ENCODE measurements around the gene TPGS1. TPM values are rescaled to one million over a fixed set of nuclear protein-coding genes. Genes with fewer than 3 reads are reported as not detected.

TPGS1 gene
- total RNA-seq, 4 donors from 2014 or later: 10.8 to 23.3 (median 20.9) TPM

DNA sequence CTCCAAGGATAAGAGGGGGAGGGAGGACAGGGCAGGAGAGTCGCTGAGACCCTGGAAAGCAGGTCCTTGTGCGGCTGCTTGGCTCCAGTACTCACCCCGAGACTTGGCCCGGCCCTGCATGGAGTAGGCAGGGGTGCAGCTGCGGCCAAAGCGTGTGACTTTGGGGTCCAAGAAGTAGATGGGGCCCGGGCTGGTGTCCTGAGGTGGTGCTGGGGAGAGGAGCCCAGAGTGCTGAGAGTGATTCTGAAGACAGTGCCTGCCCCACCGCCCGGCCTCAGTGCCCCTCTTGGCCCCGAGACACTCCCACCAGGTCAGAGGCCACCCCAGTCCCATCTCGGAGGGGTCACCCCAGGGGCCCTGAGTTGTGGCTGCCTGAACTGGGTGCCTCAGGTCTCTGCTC lies 39.7 kb upstream of the TPGS1 start:
- 82% methylated on average over 5 of the region's 11 CpGs for WGBS
- H3K27me3 ChIP-seq: no peaks in the 10 kb centered on the region

DNA sequence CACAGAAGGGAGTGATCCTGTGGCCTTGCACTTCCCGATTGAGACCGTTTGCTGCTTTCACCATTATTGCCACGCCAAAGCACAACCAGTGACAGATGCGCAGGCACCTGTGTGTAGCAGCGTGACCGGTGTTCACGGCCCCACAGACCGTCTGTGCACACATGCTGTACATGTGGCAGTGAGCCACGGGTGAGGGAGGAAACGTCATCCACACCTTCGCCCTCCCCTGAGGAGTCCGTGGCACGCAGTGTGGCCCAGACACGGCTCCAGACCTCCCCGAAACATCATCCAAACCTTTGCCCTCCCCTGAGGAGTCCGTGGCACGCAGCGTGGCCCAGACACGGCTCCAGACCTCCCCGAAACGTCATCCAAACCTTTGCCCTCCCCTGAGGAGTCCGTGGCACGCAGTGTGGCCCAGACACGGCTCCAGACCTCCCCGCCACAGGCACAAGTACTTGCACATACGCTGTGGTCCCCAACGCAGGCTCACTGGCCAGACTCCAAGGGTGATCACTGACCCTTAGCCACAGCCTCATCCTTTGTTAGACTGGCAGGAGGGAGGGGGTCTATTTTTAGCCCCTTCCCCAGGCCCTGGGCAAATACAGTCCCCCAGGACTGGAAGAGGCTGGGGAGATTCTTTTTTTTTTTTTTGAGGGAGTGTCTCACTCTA lies 38.6 kb upstream of the TPGS1 start:
- no peaks in the 10 kb centered on the region for H3K27me3 ChIP-seq
- no peaks in the 10 kb centered on the region for H3K9me3 ChIP-seq
- H3K4me3 ChIP-seq: no peak overlapping the region
- H3K27ac ChIP-seq: no peak overlapping the region
- 81% methylated on average over 19 of the region's 27 CpGs for WGBS
- no peaks in the 10 kb centered on the region for H3K36me3 ChIP-seq
- no peak for TF ChIP-seq POLR2A (IDR thresholded peaks at IDR 0.05)
- no peak for DNase-seq (ENCODE audit: low spot score in 2 of 2)
- H3K4me1 ChIP-seq: no peaks in the 10 kb centered on the region

More for the DNA sequence above, 39.7 kb upstream of the TPGS1 start:
- H3K36me3 ChIP-seq: no peaks in the 10 kb centered on the region
- TF ChIP-seq POLR2AphosphoS5 (IDR thresholded peaks at IDR 0.05) (no peak), EP300 (IDR thresholded peaks at IDR 0.05) (no peak), POLR2A (IDR thresholded peaks at IDR 0.05) (no peak)
- TF ChIP-seq, protein P1, sequence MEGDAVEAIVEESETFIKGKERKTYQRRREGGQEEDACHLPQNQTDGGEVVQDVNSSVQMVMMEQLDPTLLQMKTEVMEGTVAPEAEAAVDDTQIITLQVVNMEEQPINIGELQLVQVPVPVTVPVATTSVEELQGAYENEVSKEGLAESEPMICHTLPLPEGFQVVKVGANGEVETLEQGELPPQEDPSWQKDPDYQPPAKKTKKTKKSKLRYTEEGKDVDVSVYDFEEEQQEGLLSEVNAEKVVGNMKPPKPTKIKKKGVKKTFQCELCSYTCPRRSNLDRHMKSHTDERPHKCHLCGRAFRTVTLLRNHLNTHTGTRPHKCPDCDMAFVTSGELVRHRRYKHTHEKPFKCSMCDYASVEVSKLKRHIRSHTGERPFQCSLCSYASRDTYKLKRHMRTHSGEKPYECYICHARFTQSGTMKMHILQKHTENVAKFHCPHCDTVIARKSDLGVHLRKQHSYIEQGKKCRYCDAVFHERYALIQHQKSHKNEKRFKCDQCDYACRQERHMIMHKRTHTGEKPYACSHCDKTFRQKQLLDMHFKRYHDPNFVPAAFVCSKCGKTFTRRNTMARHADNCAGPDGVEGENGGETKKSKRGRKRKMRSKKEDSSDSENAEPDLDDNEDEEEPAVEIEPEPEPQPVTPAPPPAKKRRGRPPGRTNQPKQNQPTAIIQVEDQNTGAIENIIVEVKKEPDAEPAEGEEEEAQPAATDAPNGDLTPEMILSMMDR (IDR thresholded peaks at IDR 0.05): no peak
- no peak overlapping the region for H3K4me3 ChIP-seq
- H3K4me1 ChIP-seq: no peaks in the 10 kb centered on the region
- no peak overlapping the region for H3K27ac ChIP-seq
- H3K9me3 ChIP-seq: no peaks in the 10 kb centered on the region
- no peak for DNase-seq (ENCODE audit: low spot score in 2 of 2)

DNA sequence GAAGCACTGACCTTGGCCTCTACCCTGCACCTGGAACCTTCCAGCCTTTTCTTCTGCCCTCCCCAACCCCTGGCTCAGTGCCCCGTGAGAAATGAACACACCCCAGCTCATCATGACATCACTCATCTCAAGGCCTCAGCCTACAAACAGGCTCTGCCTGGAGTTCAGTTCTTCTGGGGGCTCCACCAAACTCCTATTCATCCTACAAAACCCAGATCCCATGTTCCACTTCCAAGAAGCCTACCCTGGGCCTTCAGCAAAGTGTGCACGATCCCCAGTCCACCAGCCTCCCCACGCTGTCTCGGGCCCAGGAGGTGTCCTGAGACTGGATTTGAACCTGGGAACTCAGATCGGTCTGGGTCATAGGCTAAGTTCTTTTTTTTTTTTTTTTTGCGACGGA lies 37.5 kb upstream of the TPGS1 start:
- Histone ChIP-seq H3K9me3 (no peaks in the 10 kb centered on the region), H3K27me3 (peaks cover 10% of the 10 kb centered on the region), H3K4me3 (no peak overlapping the region), H3K36me3 (no peaks in the 10 kb centered on the region), H3K27ac (no peak overlapping the region), H3K4me1 (no peaks in the 10 kb centered on the region)
- no peak for TF ChIP-seq POLR2AphosphoS5 (IDR thresholded peaks at IDR 0.05)
- TF ChIP-seq EP300 (IDR thresholded peaks at IDR 0.05): no peak
- DNase-seq (ENCODE audit: low spot score in 2 of 2): no peak
- WGBS: 79% methylated on average over 7 of the region's 7 CpGs

DNA sequence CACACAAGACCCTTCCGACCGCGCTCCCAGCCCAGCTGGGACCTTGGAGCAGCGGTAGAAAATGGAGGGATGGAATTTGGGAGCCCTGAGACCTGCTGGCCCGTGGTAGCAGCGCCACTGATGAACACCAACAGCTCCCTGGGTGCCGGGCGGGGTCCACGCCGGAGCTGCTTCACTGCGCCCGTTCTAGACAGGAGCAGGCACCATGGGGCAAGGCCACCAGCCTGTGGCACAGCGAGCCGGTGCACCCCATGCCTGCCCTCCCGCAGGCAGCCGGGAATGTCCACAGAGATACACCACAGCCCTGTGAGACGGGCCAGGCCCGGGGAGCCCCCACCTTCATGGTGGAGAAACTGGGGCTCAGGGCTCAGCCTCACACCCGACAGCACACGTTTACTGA lies 36.6 kb upstream of the TPGS1 start:
- no peaks in the 10 kb centered on the region for H3K9me3 ChIP-seq
- no peak overlapping the region for H3K27ac ChIP-seq
- no peaks in the 10 kb centered on the region for H3K36me3 ChIP-seq
- TF ChIP-seq EP300 (IDR thresholded peaks at IDR 0.05) (no peak), POLR2A (IDR thresholded peaks at IDR 0.05) (no peak), POLR2AphosphoS5 (IDR thresholded peaks at IDR 0.05) (no peak)
- TF ChIP-seq, protein P1 (IDR thresholded peaks at IDR 0.05): no peak
- no peak overlapping the region for H3K4me3 ChIP-seq
- DNase-seq (ENCODE audit: low spot score in 2 of 2): no peak
- H3K4me1 ChIP-seq: no peaks in the 10 kb centered on the region
- H3K27me3 ChIP-seq: peaks cover 11% of the 10 kb centered on the region
- WGBS: 83% methylated on average over 18 of the region's 20 CpGs

DNA sequence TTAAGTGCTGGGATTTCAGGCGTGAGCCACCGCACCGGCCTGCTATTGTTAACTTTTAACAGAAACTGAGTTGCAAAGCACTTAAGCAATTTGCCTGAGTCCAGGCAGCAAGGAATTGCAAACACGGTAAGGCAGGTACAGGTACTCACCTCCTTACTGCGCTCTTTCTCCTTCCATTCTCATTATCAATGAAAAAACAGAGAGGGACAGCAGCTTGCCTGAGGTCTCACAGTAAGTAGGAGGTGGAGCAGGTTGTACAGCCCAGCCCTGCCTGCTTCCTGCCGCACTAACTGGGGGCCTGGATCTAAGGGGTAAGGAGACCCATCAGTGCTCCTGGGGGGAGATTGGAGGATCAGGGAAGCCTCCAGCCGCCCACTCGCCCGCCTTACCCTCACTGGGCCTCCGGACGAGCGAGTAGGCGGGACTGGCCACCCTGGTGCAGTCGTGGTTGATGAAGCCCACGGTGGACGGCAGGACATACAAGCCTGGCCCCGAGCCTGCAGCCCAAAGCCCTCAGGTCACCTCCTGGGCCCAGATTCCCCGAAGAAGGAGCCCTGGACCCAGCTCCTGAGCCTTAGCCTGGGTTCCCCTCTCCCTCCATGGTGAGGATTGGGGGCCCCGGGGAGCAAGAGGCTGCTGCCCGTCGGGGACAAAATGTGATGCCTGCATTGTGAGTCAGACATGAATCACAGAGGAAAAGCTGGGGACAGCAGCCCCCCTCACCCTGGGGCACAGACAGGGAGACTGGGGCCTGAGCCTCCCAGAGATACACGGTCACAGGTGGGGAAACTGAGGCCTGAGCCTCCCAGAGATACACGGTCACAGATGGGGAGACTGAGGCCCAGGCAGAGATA lies 35.1 kb upstream of the TPGS1 start:
- peaks cover 11% of the 10 kb centered on the region for H3K27me3 ChIP-seq
- H3K4me1 ChIP-seq: no peaks in the 10 kb centered on the region
- H3K4me3 ChIP-seq: no peak overlapping the region
- H3K36me3 ChIP-seq: no peaks in the 10 kb centered on the region
- TF ChIP-seq, protein P1 (IDR thresholded peaks at IDR 0.05): no peak
- TF ChIP-seq POLR2AphosphoS5 (IDR thresholded peaks at IDR 0.05): no peak
- no peak for TF ChIP-seq EP300 (IDR thresholded peaks at IDR 0.05)
- no peak for TF ChIP-seq POLR2A (IDR thresholded peaks at IDR 0.05)
- DNase-seq (ENCODE audit: low spot score in 2 of 2): no peak
- H3K9me3 ChIP-seq: no peaks in the 10 kb centered on the region
- H3K27ac ChIP-seq: no peak overlapping the region
- 73% methylated on average over 12 of the region's 23 CpGs for WGBS
